Spleen (tissue), 11 donors: ENCODE measurements around the gene HOXC12. TPM values are rescaled to one million over a fixed set of nuclear protein-coding genes. Genes with fewer than 3 reads are reported as not detected.

ENCODE experiments used
- DNase-seq: peaks from one replicate; pipeline ENCODE4 v3.0.0-alpha.2; 2020
- H3K27ac ChIP-seq, 8 donors: fragments of 200-600 bp; sonication (generic) in 7 of 8; 1 replicate in 4 of 8; 2 replicates in 4 of 8; pipeline versions ENCODE4 v1.5.0 to v1.8.0; 2016 to 2021; ENCODE audit warnings: inconsistent platforms in 4 of 8, mild to moderate bottlenecking in 4 of 8, moderate library complexity in 1 of 8
- H3K27me3 ChIP-seq, 7 donors: fragments of 200-600 bp; sonication (generic) in 6 of 7; replicated peaks in 1 of 7; 1 replicate in 4 of 7; 2 replicates in 3 of 7; pipeline versions ENCODE4 v1.5.0 to v1.8.0; 2016 to 2021; ENCODE audit warnings: inconsistent platforms in 3 of 7, mild to moderate bottlenecking in 1 of 7
- H3K36me3 ChIP-seq, 6 donors: fragments of 200-600 bp; sonication (generic) in 5 of 6; 1 replicate in 4 of 6; 2 replicates in 2 of 6; pipeline versions ENCODE4 v1.5.0 to v1.8.0; 2016 to 2021; ENCODE audit warnings: inconsistent platforms in 2 of 6
- H3K4me1 ChIP-seq, 6 donors: fragments of 200-600 bp; sonication (generic) in 5 of 6; 1 replicate in 3 of 6; 2 replicates in 3 of 6; pipeline versions ENCODE4 v1.5.0 to v1.8.0; 2016 to 2021; ENCODE audit warnings: inconsistent platforms in 3 of 6
- H3K4me3 ChIP-seq, 8 donors: fragments of 200-600 bp; sonication (generic) in 7 of 8; 1 replicate in 4 of 8; 2 replicates in 4 of 8; pipeline versions ENCODE4 v1.5.0 to v1.8.0; 2016 to 2021; ENCODE audit warnings: inconsistent platforms in 4 of 8, mild to moderate bottlenecking in 4 of 8, moderate library complexity in 2 of 8
- H3K9me3 ChIP-seq, 8 donors: fragments of 200-600 bp; sonication (generic) in 7 of 8; 1 replicate in 4 of 8; 2 replicates in 4 of 8; pipeline versions ENCODE4 v1.5.0 to v1.8.0; 2016 to 2021; ENCODE audit warnings: inconsistent platforms in 4 of 8
- POLR2A ChIP-seq, 3 donors: fragments of 450-650 bp; IDR thresholded peaks; one replicate each; pipeline ENCODE4 v1.5.1; 2017; ENCODE audit warnings: antibody characterized with exemption in 3 of 3, mild to moderate bottlenecking in 1 of 3
- POLR2AphosphoS5 ChIP-seq, 3 donors: sonication (generic); formaldehyde crosslinking; IDR thresholded peaks; one replicate each; pipeline ENCODE4 v1.5.1; 2017; ENCODE audit warnings: antibody characterized with exemption in 3 of 3
- WGBS, 5 donors: extraction: QIAGEN DNeasy Blood & Tissue Kit in 3 of 5; methylation state at CpG; one replicate each; pipeline versions ENCODE4 v1.1.5 to v1.1.7; 2013 to 2018; 5-methylcytosine and 5-hydroxymethylcytosine counted together
- intact Hi-C: fragments of 100-400 bp; cut with DNase I; formaldehyde crosslinking; loops from one replicate; pipeline ENCODE4 v1.15.0; 2023; ENCODE audit warnings: low total_unique reads
- polyA plus RNA-seq, 3 donors: library from polyadenylated mRNA; stranded (reverse); fragments of 200-250 nt; gene quantifications; one replicate each; pipeline ENCODE4 v1.2.1, GENCODE V29; 2013
- total RNA-seq, 7 donors: library from RNA; depleted of rRNA in 3 of 7; stranded (reverse); fragments of >200 nt in 3 of 7; fragmentation: NEBNext Ultra II Directional in 4 of 7; extraction: Animal tissue kit (Norgen Biotek cat#: 25700) in 4 of 7; gene quantifications; one replicate each; pipeline versions ENCODE4 v1.1.0 to v1.2.1, GENCODE V29; 2016 to 2021
- TF ChIP-seq, protein P1 (sequence below), 11 experiments: fragments of 200-600 bp in 7 of 11; fragments of 450-650 bp in 4 of 11; sonication (generic) in 4 of 11; IDR thresholded peaks in 8 of 11; conservative IDR thresholded peaks in 3 of 11; 1 replicate in 7 of 11; 2 replicates in 4 of 11; pipeline versions ENCODE4 v1.4.0 to v1.8.0; 2016 to 2021; ENCODE audit warnings: antibody characterized with exemption in 11 of 11, inconsistent platforms in 4 of 11, mild to moderate bottlenecking in 1 of 11
- donor health status: healthy with polysubstance abuse.
- donor health status: DM: no; HTN: no; CAD: no; lungs with moderate emphysema.
- donor health status: DM: no; HTN: no; CAD: no.
- donor health status: Bipolar disorder and iron deficiency.
- donor health status: healthy.
- donor health status: DM: no; HTN: no; CAD: no.
- donor health status: DM: yes; HTN: yes; CAD: no.

Gene HOXC12
- total and polyA plus RNA-seq, 10 donors, result not detected

DNA sequence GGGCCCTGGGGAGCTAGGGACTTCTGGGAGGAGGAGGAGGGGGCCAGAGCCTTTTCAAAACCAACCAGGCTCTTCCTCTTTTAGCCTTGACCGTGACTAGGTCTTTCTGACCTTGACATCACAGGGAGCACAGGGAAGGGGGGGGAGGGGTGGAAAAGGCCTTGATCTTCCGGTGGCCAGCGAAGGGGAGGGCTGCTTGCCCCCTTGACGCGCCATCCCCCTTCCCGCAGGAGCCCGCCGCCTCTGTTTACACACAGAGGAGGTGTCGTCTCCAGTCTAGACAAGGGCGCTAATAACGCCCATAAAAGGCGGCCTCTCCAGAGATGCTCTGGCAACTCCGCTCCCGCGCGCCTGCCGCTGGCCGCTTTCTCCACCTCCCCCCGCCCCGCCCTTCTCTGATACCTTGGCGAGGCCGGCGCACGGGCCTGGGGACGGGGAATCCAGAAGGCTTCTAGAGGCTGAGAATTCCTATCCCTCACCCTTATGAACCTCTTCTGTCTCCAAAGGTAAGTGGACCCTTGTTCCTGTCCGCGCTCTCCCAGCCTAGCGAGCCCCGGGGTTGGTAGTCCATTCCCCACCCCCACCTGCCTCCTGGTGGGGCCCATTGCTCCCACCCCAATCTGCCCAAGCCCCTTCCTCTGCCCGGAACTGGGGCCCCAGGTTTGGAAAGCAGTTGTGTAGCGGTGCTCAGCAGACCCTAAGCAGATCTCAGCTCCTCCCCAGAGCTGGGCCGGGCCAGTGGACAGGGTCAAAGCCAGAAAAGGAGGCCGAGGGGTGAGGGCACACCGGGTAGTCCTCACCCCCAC is 4.9 kb upstream of the HOXC12 start:
- peaks cover 31 to 100% (median 97%) of the 10 kb centered on the region in 7 donors for H3K27me3 ChIP-seq
- DNase-seq, result no peak
- H3K4me3 ChIP-seq, result no peak overlapping the region
- intact Hi-C loops, result no loop called here
- TF ChIP-seq, protein P1, sequence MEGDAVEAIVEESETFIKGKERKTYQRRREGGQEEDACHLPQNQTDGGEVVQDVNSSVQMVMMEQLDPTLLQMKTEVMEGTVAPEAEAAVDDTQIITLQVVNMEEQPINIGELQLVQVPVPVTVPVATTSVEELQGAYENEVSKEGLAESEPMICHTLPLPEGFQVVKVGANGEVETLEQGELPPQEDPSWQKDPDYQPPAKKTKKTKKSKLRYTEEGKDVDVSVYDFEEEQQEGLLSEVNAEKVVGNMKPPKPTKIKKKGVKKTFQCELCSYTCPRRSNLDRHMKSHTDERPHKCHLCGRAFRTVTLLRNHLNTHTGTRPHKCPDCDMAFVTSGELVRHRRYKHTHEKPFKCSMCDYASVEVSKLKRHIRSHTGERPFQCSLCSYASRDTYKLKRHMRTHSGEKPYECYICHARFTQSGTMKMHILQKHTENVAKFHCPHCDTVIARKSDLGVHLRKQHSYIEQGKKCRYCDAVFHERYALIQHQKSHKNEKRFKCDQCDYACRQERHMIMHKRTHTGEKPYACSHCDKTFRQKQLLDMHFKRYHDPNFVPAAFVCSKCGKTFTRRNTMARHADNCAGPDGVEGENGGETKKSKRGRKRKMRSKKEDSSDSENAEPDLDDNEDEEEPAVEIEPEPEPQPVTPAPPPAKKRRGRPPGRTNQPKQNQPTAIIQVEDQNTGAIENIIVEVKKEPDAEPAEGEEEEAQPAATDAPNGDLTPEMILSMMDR (IDR thresholded peaks at IDR 0.05 in 8 of 11, conservative IDR thresholded peaks at IDR 0.05 in 3 of 11), result no peak
- no peak for TF ChIP-seq POLR2AphosphoS5 (IDR thresholded peaks at IDR 0.05)
- TF ChIP-seq POLR2A (IDR thresholded peaks at IDR 0.05), result no peak
- peaks cover 0 to 7% (median 0%) of the 10 kb centered on the region in 8 donors for H3K9me3 ChIP-seq
- no peak overlapping the region for H3K27ac ChIP-seq
- peaks cover 0 to 33% (median 3%) of the 10 kb centered on the region in 6 donors for H3K4me1 ChIP-seq
- no peaks in the 10 kb centered on the region for H3K36me3 ChIP-seq
- 5 to 11% (median 7%) methylated on average over 32 to 34 of the region's 34 CpGs for WGBS, 5 donors

DNA sequence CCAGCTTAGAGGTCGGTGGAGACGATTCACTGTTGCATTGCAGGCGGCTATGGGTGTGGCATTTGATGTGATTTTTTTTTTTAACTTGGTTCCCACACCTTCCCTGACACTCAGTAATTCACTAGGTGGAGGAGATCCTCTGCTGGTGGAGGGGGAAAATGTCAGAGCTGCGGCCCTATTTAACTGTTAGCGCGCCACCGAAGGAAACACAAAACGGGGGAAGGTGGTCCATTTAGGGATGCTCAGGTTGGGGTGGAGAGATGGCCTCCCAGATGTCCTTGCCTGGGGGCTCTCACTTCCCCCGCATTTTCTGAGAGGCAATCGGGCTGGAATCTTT is 4.3 kb upstream of the HOXC12 start:
- H3K4me3 ChIP-seq, result no peak overlapping the region
- WGBS, 5 donors, result 4 to 15% (median 7%) methylated on average over 10 of the region's 10 CpGs
- H3K27ac ChIP-seq, result no peak overlapping the region
- no peaks in the 10 kb centered on the region for H3K36me3 ChIP-seq
- peaks cover 0 to 7% (median 0%) of the 10 kb centered on the region in 8 donors for H3K9me3 ChIP-seq
- intact Hi-C loops, result no loop called here
- H3K27me3 ChIP-seq, result peaks cover 33 to 100% (median 97%) of the 10 kb centered on the region in 7 donors
- H3K4me1 ChIP-seq, result peaks cover 0 to 35% (median 6%) of the 10 kb centered on the region in 6 donors
- no peak for DNase-seq
- TF ChIP-seq, protein P1 (IDR thresholded peaks at IDR 0.05 in 8 of 11, conservative IDR thresholded peaks at IDR 0.05 in 3 of 11), result no peak
- TF ChIP-seq POLR2AphosphoS5 (IDR thresholded peaks at IDR 0.05) (no peak), POLR2A (IDR thresholded peaks at IDR 0.05) (no peak)

DNA sequence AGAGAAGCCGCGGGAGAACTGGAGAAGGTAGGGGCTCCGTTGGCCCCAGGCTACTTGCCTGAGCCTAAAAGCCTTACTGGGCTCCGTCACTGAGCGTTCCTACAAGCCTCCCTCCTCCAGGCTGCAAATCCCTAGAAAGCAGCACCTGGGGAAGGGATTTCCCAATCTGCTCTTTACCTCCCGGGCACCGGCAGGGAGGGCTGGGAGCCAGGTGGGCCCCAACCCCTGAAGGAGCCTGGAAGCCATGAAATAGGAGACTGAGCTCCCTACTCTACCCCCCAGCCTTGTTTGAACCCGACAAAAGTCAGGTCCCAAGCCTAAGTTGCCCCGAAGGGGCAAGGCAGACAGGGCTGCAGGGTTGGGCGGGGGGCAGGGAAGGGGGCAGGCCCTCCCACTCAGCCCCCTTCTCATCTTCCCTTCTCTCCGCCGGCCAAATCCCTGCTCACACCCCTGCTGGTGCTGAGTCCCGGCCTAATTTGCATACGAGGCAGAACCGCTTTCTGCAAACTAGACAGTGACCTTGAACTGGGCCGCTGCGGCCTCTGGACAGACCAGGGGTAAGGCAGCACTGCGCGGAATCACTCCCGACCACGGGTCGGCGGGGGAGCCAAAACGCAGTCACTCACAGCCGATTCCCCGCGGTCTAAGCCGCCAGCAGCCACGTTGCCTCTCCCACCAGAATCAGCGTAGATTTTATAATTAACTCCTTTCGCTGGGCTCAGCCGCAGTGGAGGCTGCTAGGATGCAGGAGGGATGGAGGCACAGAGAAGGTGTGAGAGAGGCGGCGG is 3.7 kb upstream of the HOXC12 start:
- Histone ChIP-seq H3K4me3 (no peak overlapping the region), H3K4me1 (peaks cover 0 to 40% (median 7%) of the 10 kb centered on the region in 6 donors), H3K9me3 (peaks cover 0 to 7% (median 0%) of the 10 kb centered on the region in 8 donors), H3K27ac (no peak overlapping the region), H3K27me3 (peaks cover 33 to 100% (median 97%) of the 10 kb centered on the region in 7 donors), H3K36me3 (no peaks in the 10 kb centered on the region)
- no peak for DNase-seq
- intact Hi-C loops, result no loop called here
- 5 to 9% (median 6%) methylated on average over 24 to 34 of the region's 34 CpGs for WGBS, 5 donors
- no peak for TF ChIP-seq POLR2AphosphoS5 (IDR thresholded peaks at IDR 0.05)
- TF ChIP-seq POLR2A (IDR thresholded peaks at IDR 0.05), result no peak
- TF ChIP-seq, protein P1 (IDR thresholded peaks at IDR 0.05 in 8 of 11, conservative IDR thresholded peaks at IDR 0.05 in 3 of 11), result no peak
